GM12872 (cell line): ENCODE results near the gene PSMB3.
A peak's percentile ranks its signal among the peaks of the same experiment; 100 is the strongest.

Experiments
- TF ChIP-seq, protein P1 (sequence below): IDR thresholded peaks from 3 replicates; pipeline ENCODE4 v1.5.1; 2011; ENCODE audit warnings: low read depth, mild to moderate bottlenecking, low read length, moderate library complexity; ENCODE audit not compliant: insufficient read depth

The PSMB3 gene

DNA sequence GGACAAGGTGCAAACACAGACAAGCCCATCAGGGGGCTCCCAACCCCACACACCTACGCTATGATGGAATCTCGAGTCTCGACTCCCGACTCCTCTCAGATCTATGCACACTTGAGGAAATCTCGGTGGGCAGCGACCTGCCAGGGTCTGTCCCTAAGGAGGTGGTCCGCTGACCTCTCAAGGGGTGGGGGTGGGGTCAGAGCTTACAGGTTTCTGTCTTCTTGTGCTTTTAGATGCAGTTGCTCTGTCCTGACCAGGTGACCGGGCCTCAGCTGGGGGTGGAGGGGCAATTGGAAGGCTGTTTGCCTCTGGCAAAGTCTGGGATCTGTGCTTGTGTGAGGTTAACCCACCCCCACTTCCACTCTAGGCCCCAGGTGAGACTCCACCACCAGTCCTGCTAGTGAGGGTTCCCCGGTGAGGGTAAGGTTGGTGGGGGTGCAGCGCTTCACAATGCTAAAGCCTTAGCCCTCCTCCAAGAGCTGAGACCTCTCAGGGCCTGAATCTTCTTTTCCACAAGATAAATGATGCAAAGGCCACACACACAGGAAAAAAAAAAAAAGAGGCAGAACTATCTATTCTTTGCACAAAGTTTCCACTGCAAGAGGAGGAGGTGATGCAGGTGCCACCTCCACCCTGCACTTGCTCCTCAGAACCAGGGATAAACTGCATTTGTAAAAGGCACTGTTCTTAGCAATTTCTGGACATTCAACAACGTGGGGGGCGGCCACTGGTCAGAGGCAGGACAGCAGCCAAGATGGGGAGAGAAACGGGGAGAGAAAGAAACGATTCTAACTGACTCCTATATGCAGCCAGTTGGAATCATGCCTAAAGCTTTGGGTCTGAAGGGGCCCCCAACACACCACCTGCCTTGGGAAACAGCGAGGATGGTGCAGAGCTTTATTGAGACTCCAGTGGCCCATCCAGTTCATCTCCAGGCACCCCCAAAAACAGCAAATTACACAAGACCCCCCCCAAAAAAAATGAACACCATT is 18.3 kb upstream of the PSMB3 start:
- TF ChIP-seq, protein P1, sequence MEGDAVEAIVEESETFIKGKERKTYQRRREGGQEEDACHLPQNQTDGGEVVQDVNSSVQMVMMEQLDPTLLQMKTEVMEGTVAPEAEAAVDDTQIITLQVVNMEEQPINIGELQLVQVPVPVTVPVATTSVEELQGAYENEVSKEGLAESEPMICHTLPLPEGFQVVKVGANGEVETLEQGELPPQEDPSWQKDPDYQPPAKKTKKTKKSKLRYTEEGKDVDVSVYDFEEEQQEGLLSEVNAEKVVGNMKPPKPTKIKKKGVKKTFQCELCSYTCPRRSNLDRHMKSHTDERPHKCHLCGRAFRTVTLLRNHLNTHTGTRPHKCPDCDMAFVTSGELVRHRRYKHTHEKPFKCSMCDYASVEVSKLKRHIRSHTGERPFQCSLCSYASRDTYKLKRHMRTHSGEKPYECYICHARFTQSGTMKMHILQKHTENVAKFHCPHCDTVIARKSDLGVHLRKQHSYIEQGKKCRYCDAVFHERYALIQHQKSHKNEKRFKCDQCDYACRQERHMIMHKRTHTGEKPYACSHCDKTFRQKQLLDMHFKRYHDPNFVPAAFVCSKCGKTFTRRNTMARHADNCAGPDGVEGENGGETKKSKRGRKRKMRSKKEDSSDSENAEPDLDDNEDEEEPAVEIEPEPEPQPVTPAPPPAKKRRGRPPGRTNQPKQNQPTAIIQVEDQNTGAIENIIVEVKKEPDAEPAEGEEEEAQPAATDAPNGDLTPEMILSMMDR: peak; percentile 60

DNA sequence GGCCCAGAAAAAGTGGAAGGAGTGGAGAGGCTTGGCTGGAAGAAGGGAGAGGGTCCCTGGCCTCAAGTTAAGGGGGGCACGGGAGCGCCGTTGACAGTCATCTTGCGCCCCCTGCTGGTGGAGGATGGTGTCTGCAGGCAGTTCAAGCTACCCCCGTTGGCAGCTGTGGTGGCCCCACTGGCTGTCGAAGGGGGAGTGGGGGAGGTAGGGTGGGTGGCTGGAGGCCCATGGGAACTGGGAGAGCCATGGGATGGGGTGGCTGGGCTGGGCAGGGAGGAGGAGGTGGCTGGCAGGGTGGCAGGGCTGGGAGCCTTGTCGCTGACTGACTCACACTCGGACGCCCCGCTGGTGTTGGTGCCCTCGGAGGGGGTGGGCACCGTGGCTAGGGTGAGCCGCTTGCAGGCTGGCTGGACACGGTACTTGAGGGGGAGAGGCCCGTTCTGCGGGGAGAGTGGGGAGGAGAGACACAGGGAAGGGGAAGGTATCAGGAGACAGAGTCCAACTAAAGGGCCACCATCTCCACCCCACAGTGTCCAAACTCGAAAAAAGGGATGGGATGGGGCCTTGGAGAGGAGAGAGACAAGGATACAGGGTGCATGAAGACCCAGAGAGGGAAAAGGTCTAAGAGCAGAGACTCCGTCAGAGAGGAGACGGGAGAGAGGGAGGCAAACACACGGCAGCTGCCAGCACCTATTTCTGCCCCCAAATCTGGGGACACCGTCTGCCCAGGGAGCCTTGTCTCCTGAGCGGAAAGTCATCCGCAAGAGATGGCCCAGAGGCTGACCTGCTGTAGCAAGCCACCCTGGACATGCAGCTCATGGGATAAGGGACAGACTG is 17.2 kb upstream of the PSMB3 start:
- TF ChIP-seq, protein P1: peak; percentile 93

DNA sequence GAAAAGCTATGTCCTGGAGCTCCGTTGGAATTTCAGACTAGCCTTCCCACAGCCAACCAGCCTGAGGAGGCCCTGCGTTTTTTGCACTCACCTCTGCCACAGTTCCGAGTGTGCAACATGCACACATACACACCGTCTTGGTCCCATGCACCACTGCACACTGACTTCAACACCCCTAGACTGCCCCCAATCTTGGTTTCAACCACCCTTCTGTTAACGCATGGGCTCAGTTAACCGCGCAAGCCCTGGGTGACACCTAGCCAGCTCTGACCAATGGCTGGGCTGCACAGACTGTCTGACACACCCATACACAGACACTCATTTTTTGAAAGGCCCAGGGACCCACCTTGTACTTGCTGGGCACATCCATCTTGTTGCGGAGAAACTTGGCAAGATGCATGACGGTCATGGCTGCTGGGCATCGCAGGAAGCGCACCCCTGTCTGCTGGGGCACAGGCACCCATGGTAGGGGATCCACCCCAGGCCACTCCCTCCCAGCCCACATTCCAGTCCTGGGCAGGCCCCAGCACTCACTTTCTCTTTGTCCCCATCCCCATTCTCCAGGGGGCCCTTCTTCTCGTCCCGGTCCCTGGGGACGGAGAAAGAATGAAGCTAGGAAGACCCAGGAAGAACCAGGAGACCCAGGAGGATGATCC is 14.4 kb upstream of the PSMB3 start:
- TF ChIP-seq, protein P1: no peak

DNA sequence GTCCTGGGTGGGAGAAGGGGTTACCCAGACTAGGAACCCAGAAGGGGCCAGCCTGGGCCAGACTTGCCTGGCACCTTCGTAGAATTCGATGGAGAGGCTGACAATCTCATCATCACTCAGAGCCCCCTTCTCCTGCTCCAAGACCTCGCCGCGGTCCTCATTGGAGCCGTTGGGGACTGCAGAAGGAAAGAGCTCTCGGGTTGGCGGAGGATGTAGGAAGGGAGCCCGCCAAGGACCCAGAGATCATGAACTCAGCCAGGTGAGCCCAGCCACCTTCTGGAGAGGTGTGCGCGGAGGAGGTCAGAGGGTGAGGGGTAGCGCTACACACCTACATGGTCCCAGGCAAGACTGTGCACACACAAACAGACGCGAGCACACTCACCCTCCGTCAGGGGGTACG is 13.9 kb upstream of the PSMB3 start:
- TF ChIP-seq, protein P1: no peak

DNA sequence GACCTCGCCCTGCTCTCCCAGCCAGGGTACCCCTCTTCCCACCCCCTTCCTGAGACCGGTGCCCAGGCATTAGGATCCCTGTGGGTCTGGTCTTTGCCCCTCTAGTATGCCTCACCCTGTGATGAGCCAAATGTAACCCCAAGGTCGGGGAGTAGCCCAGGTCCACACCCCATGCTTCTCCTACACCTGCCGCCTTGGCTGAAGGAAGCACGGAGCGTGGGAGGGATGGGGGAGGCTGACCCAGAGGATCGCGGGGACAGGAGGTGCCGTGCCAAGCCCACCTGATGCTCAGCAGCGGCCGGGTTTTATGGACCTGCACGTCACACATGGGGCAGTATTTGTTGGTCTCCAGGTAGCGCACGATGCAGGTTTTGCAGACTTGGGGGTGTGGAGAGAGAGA is 13.2 kb upstream of the PSMB3 start:
- TF ChIP-seq, protein P1: no peak

DNA sequence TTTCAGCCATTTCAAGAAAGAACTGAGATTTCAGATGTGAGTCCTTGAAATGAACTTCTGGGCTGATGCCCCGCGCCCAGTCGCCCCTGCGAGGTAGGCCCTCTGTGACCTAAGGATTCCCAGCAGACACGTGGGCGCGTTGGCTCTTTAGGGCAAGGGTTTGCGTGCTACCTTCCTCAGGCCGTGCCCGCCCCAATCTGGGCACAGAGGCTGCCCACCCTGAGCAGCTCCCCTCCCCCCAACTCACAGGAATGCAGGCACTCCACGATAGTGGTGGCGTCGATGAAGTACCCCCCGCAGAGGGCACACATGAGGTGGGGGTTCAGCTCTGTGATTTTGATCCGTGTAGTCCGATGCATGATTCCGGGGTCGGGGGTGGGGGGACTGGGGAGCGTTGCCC is 12.5 kb upstream of the PSMB3 start:
- TF ChIP-seq, protein P1: no peak

DNA sequence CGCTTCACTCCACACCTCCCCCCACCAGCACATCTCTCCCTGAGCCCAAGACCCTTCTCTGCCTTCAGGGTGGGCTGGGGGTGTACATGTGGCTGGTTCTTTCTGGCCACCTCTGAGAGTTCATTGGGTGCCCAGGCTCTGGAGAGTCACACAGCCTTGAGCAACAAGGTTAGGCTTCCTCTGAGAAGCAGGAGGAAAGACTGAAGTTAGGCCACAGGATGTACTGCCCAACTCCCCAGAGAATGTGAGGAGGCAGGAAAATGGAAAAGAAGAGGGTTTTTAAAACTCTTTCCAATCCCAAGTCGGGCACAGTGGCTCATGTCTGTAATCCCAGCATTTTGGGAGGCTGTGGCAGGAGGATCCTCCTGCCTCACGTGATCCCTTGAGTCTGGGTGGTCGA is 11.7 kb upstream of the PSMB3 start:
- TF ChIP-seq, protein P1: no peak
